IMR-90 (cell line): ENCODE measurements around the gene NQO2. TPM values are rescaled to one million over a fixed set of nuclear protein-coding genes. Genes with fewer than 3 reads are reported as not detected.

Experiments
- ATAC-seq: fragments of 200-7000 bp; cut with Tn5 transposase; 2 replicates; pipeline ENCODE4 v1.9.1; 2020; ENCODE audit warnings: low read depth, mild to moderate bottlenecking, moderate library complexity
- BruUV-seq: library from RNA; stranded (reverse); fragments of 400-500 nt; replicated peaks from 2 replicates; lab custom pipeline; 2021; lab: Mats Ljungman, UMichigan
- CTCF ChIA-PET: fragments of 300-600 bp; formaldehyde crosslinking; extraction: SDS; loops from one replicate; lab custom pipeline; 2021; ENCODE audit warnings: antibody characterized with exemption; lab: Yijun Ruan, JAX
- POLR2A ChIA-PET: fragments of 300-600 bp; sonication (Branson Sonifier 250); formaldehyde crosslinking; loops from one replicate; lab custom pipeline; 2022; ENCODE audit warnings: antibody characterized with exemption; ENCODE audit not compliant: unreplicated experiment; lab: Charles Lee
- DNase-seq: peaks from one replicate; pipeline ENCODE4 v3.0.0; 2013
- H2AFZ ChIP-seq: replicated peaks from 2 replicates; pipeline ENCODE3; 2013; ENCODE audit warnings: low read length, mild to moderate bottlenecking; ENCODE audit not compliant: poor library complexity
- H2AK5ac ChIP-seq: 2 replicates; pipeline ENCODE4 v1.6.1; 2013; ENCODE audit warnings: low read depth, low read length, inconsistent platforms
- H2AK9ac ChIP-seq: replicated peaks from 2 replicates; pipeline ENCODE3; 2013; ENCODE audit warnings: mild to moderate bottlenecking, low read depth, low read length, moderate library complexity; ENCODE audit not compliant: poor library complexity
- H2BK120ac ChIP-seq: 2 replicates; pipeline ENCODE4 v1.6.1; 2013; ENCODE audit warnings: low read depth, low read length, inconsistent platforms
- H2BK15ac ChIP-seq: 3 replicates; pipeline ENCODE4 v1.6.1; 2013; ENCODE audit warnings: low read depth, low read length, inconsistent platforms
- H2BK20ac ChIP-seq: 2 replicates; pipeline ENCODE4 v1.6.1; 2013; ENCODE audit warnings: low read depth, mild to moderate bottlenecking, inconsistent platforms, low read length, moderate library complexity
- H2BK5ac ChIP-seq: 2 replicates; pipeline ENCODE4 v1.6.1; 2013; ENCODE audit warnings: mild to moderate bottlenecking, low read depth, low read length, inconsistent platforms; ENCODE audit not compliant: poor library complexity, severe bottlenecking
- H3K14ac ChIP-seq: replicated peaks from 2 replicates; pipeline ENCODE4 v1.6.1; 2013; ENCODE audit warnings: low read depth, low read length, inconsistent platforms
- H3K18ac ChIP-seq: 2 replicates; pipeline ENCODE4 v1.6.1; 2013; ENCODE audit warnings: low read depth, low read length, control low read depth
- H3K23ac ChIP-seq: 2 replicates; pipeline ENCODE4 v1.6.1; 2013; ENCODE audit warnings: low read depth, low read length, inconsistent platforms
- H3K27ac ChIP-seq: 2 replicates; pipeline ENCODE4 v1.5.1; 2013; ENCODE audit warnings: mild to moderate bottlenecking, control low read depth, low read length; ENCODE audit not compliant: insufficient read depth
- H3K27me3 ChIP-seq: 2 replicates; pipeline ENCODE4 v1.6.1; 2013; ENCODE audit warnings: low read length; ENCODE audit not compliant: control insufficient read depth, insufficient read depth
- H3K36me3 ChIP-seq: 2 replicates; pipeline ENCODE4 v1.6.1; 2013; ENCODE audit warnings: low read length, mixed read lengths; ENCODE audit not compliant: control insufficient read depth, insufficient read depth
- H3K4ac ChIP-seq: 2 replicates; pipeline ENCODE4 v1.6.1; 2013; ENCODE audit warnings: low read depth, low read length, inconsistent platforms
- H3K4me1 ChIP-seq: 2 replicates; pipeline ENCODE4 v1.6.1; 2013; ENCODE audit warnings: low read length, mixed read lengths; ENCODE audit not compliant: control insufficient read depth, insufficient read depth
- H3K4me2 ChIP-seq: 2 replicates; pipeline ENCODE4 v1.6.1; 2013; ENCODE audit warnings: low read depth, mild to moderate bottlenecking, control low read depth, low read length, moderate library complexity
- H3K4me3 ChIP-seq: 2 replicates; pipeline ENCODE4 v1.5.1; 2013; ENCODE audit warnings: low read depth, mild to moderate bottlenecking, control low read depth, low read length, moderate library complexity; ENCODE audit not compliant: insufficient read depth
- H3K56ac ChIP-seq: 2 replicates; pipeline ENCODE4 v1.6.1; 2013; ENCODE audit warnings: low read length, inconsistent platforms; ENCODE audit not compliant: insufficient read depth; ENCODE audit errors: extremely low read depth
- H3K79me1 ChIP-seq, 2 experiments: 2 replicates each; pipeline ENCODE4 v1.6.1; 2013; ENCODE audit warnings: low read length in 2 of 2, inconsistent platforms in 1 of 2, low read depth in 1 of 2
- H3K9ac ChIP-seq: 2 replicates; pipeline ENCODE4 v1.6.1; 2013; ENCODE audit warnings: low read depth, low read length, control low read depth
- H3K9me1 ChIP-seq: 2 replicates; pipeline ENCODE4 v1.6.1; 2013; ENCODE audit warnings: low read length, inconsistent platforms; ENCODE audit not compliant: insufficient read depth
- H3K9me3 ChIP-seq: 2 replicates; pipeline ENCODE4 v1.6.1; 2013; ENCODE audit warnings: low read length; ENCODE audit not compliant: control insufficient read depth, insufficient read depth
- H4K20me1 ChIP-seq: 2 replicates; pipeline ENCODE4 v1.6.1; 2013; ENCODE audit warnings: low read length, inconsistent platforms; ENCODE audit not compliant: insufficient read depth
- H4K5ac ChIP-seq: 2 replicates; pipeline ENCODE4 v1.6.1; 2013; ENCODE audit warnings: mild to moderate bottlenecking, low read depth, low read length, control low read depth
- H4K8ac ChIP-seq, 2 experiments: 2 replicates each; pipeline ENCODE4 v1.6.1; 2013; ENCODE audit warnings: low read depth in 2 of 2, low read length in 2 of 2, control low read depth in 1 of 2, inconsistent platforms in 1 of 2
- H4K91ac ChIP-seq: 2 replicates; pipeline ENCODE4 v1.6.1; 2013; ENCODE audit warnings: low read depth, low read length, inconsistent platforms; ENCODE audit not compliant: insufficient read depth
- BHLHE40 ChIP-seq: fragments of 150-350 bp; IDR thresholded peaks from 2 replicates; pipeline ENCODE4 v1.6.1; 2016; ENCODE audit warnings: mild to moderate bottlenecking, low read depth, low read length
- CEBPB ChIP-seq: IDR thresholded peaks from 2 replicates; pipeline ENCODE4 v1.6.1; 2012; ENCODE audit warnings: low read depth, low read length, improper control_type of control experiment
- CHD1 ChIP-seq: IDR thresholded peaks from 2 replicates; pipeline ENCODE4 v1.6.1; 2012; ENCODE audit warnings: low read depth, low read length, improper control_type of control experiment
- CTCF ChIP-seq: conservative IDR thresholded peaks from 2 replicates; pipeline ENCODE4 v1.5.1; 2012; ENCODE audit warnings: mild to moderate bottlenecking, low read depth, low read length, improper control_type of control experiment
- ELK1 ChIP-seq: fragments of 150-350 bp; IDR thresholded peaks from 2 replicates; pipeline ENCODE4 v1.6.1; 2016; ENCODE audit warnings: low read depth, mild to moderate bottlenecking, low read length, moderate library complexity, borderline replicate concordance
- FOS ChIP-seq: fragments of 150-350 bp; IDR thresholded peaks from 2 replicates; pipeline ENCODE4 v1.6.1; 2016; ENCODE audit warnings: low read depth, low read length
- MAZ ChIP-seq: IDR thresholded peaks from 2 replicates; pipeline ENCODE4 v1.6.1; 2012; ENCODE audit warnings: low read depth, mild to moderate bottlenecking, low read length, improper control_type of control experiment, moderate library complexity, borderline replicate concordance
- MXI1 ChIP-seq: IDR thresholded peaks from 2 replicates; pipeline ENCODE4 v1.6.1; 2012; ENCODE audit warnings: low read depth, mild to moderate bottlenecking, low read length, moderate library complexity, borderline replicate concordance
- NFE2L2 ChIP-seq: fragments of 150-350 bp; IDR thresholded peaks from 2 replicates; pipeline ENCODE4 v1.6.1; 2016; ENCODE audit warnings: low read depth, mild to moderate bottlenecking, low read length
- POLR2A ChIP-seq: IDR thresholded peaks from 2 replicates; pipeline ENCODE4 v1.6.1; 2012; ENCODE audit warnings: mild to moderate bottlenecking, low read depth, low read length
- RAD21 ChIP-seq: IDR thresholded peaks from 2 replicates; pipeline ENCODE4 v1.6.1; 2012; ENCODE audit warnings: low read length, improper control_type of control experiment
- RCOR1 ChIP-seq: IDR thresholded peaks from 2 replicates; pipeline ENCODE4 v1.6.1; 2012; ENCODE audit warnings: mild to moderate bottlenecking, low read length, improper control_type of control experiment; ENCODE audit not compliant: insufficient replicate concordance
- RFX5 ChIP-seq: IDR thresholded peaks from 2 replicates; pipeline ENCODE4 v1.8.0; 2012; ENCODE audit warnings: low read depth, mild to moderate bottlenecking, low read length, moderate library complexity
- SMC3 ChIP-seq: fragments of 150-350 bp; IDR thresholded peaks from 2 replicates; pipeline ENCODE4 v1.6.1; 2016; ENCODE audit warnings: low read depth, mild to moderate bottlenecking, antibody characterized with exemption, low read length, moderate library complexity
- USF2 ChIP-seq: fragments of 150-350 bp; IDR thresholded peaks from 2 replicates; pipeline ENCODE4 v1.6.1; 2017; ENCODE audit warnings: mild to moderate bottlenecking, antibody characterized with exemption, low read length, low read depth
- WGBS, 2 experiments: methylation state at CpG; one replicate each; pipeline versions ENCODE4 v1.1.5 to v1.1.7; 2013; ENCODE audit warnings: missing lambda C conversion rate in 2 of 2; ENCODE audit not compliant: insufficient read length in 1 of 2; ENCODE audit errors: extremely low coverage in 2 of 2; 5-methylcytosine and 5-hydroxymethylcytosine counted together
- dilution Hi-C: fragments of 300-500 bp; cut with HindIII; formaldehyde crosslinking; loops from one replicate; pipeline ENCODE4 v1.14.3; 2018; ENCODE audit warnings: low sequenced_read_pairs; ENCODE audit not compliant: unreplicated experiment
- in situ Hi-C: fragments of 300-500 bp; cut with MboI; formaldehyde crosslinking; loops from 3 replicates; pipeline ENCODE4 v1.14.3; 2019; ENCODE audit warnings: low sequenced_read_pairs, inconsistent platforms, mixed read lengths
- intact Hi-C: fragments of 100-400 bp; cut with micrococcal nuclease; formaldehyde crosslinking; loops from 2 replicates; pipeline ENCODE4 v1.10.0; 2022
- polyA plus RNA-seq, 3 experiments: library from polyadenylated mRNA; depleted of rRNA; stranded (reverse); fragments of >200 nt; gene quantifications; 2 replicates each; pipeline ENCODE4 v1.2.3, GENCODE V29; 2012; ENCODE audit warnings: low replicate concordance in 1 of 3
- total RNA-seq: library from RNA; depleted of rRNA; stranded (reverse); fragments of >200 nt; gene quantifications from 2 replicates; pipeline ENCODE4 v1.2.3, GENCODE V29; 2012

Gene NQO2
- total and polyA plus RNA-seq, 2 of the 4 experiments (the other 2 are of a cell fraction), result 42.5 to 72.1 TPM

- TF ChIP-seq FOS, result no peak
- TF ChIP-seq BHLHE40, result no peak
- TF ChIP-seq SMC3, result no peak
- no peak for TF ChIP-seq CEBPB
- no peak for TF ChIP-seq USF2
- no peak for TF ChIP-seq MXI1
- no peak for TF ChIP-seq RFX5
- TF ChIP-seq RCOR1, result no peak
- TF ChIP-seq RAD21, result no peak
- no peak for TF ChIP-seq CHD1
- TF ChIP-seq MAZ, result no peak
- TF ChIP-seq CTCF, result no peak
- TF ChIP-seq POLR2A, result no peak
- no peak for TF ChIP-seq ELK1
- no peak for TF ChIP-seq NFE2L2
- CTCF ChIA-PET, result interaction anchor here (0.8 kb wide), 1 partner anchor 16 kb away, joined by 5 read pairs; no protein-coding TSS in a partner anchor
Observed at GRCh38 chr6:3017304-3017703, 17.6 kb downstream of the NQO2 start.

More at GRCh38 chr6:3017304-3017703, 17.6 kb downstream of the NQO2 start:
- H3K79me1 ChIP-seq, result peaks cover 3 to 7% of the 10 kb centered on the region in 2 experiments; a peak in 3 of 4 replicates
- 0 out of 2 replicates have a peak, but pooled peaks cover 2% of the 10 kb centered on the region for H3K4me1 ChIP-seq
- no peak for ATAC-seq
- POLR2A ChIA-PET, result no interaction called here
- H3K27me3 ChIP-seq, result no peaks in the 10 kb centered on the region
- intact Hi-C loops, result no loop called here
- dilution Hi-C loops, result no loop called here
- H3K4me3 ChIP-seq, result no peak overlapping the region
- in situ Hi-C loops, result no loop called here
- H2BK20ac ChIP-seq, result no peak overlapping the region
- H2AK5ac ChIP-seq, result no peak overlapping the region
- no peak overlapping the region for H3K9ac ChIP-seq
- H4K20me1 ChIP-seq, result no peaks in the 10 kb centered on the region
- H3K56ac ChIP-seq, result no peak overlapping the region
- H3K9me3 ChIP-seq, result peaks cover under 1% of the 10 kb centered on the region; the same call in 1 of the 2 replicates
- H3K23ac ChIP-seq, result no peak overlapping the region
- peaks cover 28% of the 10 kb centered on the region for H3K36me3 ChIP-seq
- no peak overlapping the region for H3K27ac ChIP-seq
- H2AK9ac ChIP-seq, result no peak overlapping the region
- H2AFZ ChIP-seq, result no peak overlapping the region
- no peak overlapping the region for H2BK5ac ChIP-seq
- no TSS peak for BruUV-seq
- H3K9me1 ChIP-seq, result peaks cover 13% of the 10 kb centered on the region
- H2BK15ac ChIP-seq, result no peak overlapping the region
- H3K4ac ChIP-seq, result no peak overlapping the region
- no peak overlapping the region for H4K91ac ChIP-seq
- H4K8ac ChIP-seq, result no peak overlapping the region
- WGBS, 2 experiments, result 95% methylated on average over 3 of the region's 9 CpGs; no CpG with 5 or more reads in 1 of the 2 experiments
- H3K18ac ChIP-seq, result no peak overlapping the region
- H3K14ac ChIP-seq, result no peak overlapping the region
- no peak overlapping the region for H2BK120ac ChIP-seq
- no peak overlapping the region for H4K5ac ChIP-seq
- no peak overlapping the region for H3K4me2 ChIP-seq
- DNase-seq, result no peak
